Endodermal cell (in vitro differentiated cells): Measurements from ENCODE around the gene CTAGE1. TPM values are rescaled to one million over a fixed set of nuclear protein-coding genes. Genes with fewer than 3 reads are reported as not detected.

Experiments
- DNase-seq: peaks from one replicate; pipeline ENCODE4 v3.0.0-alpha.2; 2017
- H3K27ac ChIP-seq: 2 replicates; pipeline ENCODE4 v1.5.1; 2013; ENCODE audit warnings: mild to moderate bottlenecking, low read depth, low read length, moderate library complexity
- H3K27me3 ChIP-seq: 2 replicates; pipeline ENCODE4 v1.6.1; 2013; ENCODE audit warnings: mild to moderate bottlenecking, low read length, moderate library complexity; ENCODE audit not compliant: insufficient read depth, control insufficient read depth, poor library complexity, severe bottlenecking
- H3K36me3 ChIP-seq: 2 replicates; pipeline ENCODE4 v1.7.0; 2013; ENCODE audit warnings: mild to moderate bottlenecking, low read length, moderate library complexity; ENCODE audit not compliant: control insufficient read depth, insufficient read depth
- H3K4me1 ChIP-seq: one replicate; pipeline ENCODE4 v1.7.0; 2013; ENCODE audit warnings: low read length; ENCODE audit not compliant: control insufficient read depth, insufficient read depth
- H3K4me3 ChIP-seq: 2 replicates; pipeline ENCODE4 v1.5.1; 2013; ENCODE audit warnings: mild to moderate bottlenecking, low read length, moderate library complexity
- H3K9ac ChIP-seq: 2 replicates; pipeline ENCODE4 v1.6.1; 2013; ENCODE audit warnings: mild to moderate bottlenecking, low read length, moderate library complexity; ENCODE audit not compliant: poor library complexity, severe bottlenecking; ENCODE audit errors: extremely low read depth
- H3K9me3 ChIP-seq: 2 replicates; pipeline ENCODE4 v1.6.1; 2013; ENCODE audit warnings: mild to moderate bottlenecking, low read length, moderate library complexity; ENCODE audit not compliant: control insufficient read depth
- H3K27ac Mint-ChIP-seq: 2 replicates; pipeline ENCODE4 v1.8.0; 2020; ENCODE audit warnings: mixed read lengths
- H3K27me3 Mint-ChIP-seq: 2 replicates; pipeline ENCODE4 v1.8.0; 2021; ENCODE audit warnings: mild to moderate bottlenecking, mixed read lengths; ENCODE audit not compliant: insufficient read depth
- H3K36me3 Mint-ChIP-seq: 2 replicates; pipeline ENCODE4 v1.8.0; 2020; ENCODE audit warnings: low read depth, mixed read lengths
- H3K4me1 Mint-ChIP-seq: 2 replicates; pipeline ENCODE4 v1.8.0; 2020; ENCODE audit warnings: mixed read lengths
- H3K4me3 Mint-ChIP-seq: 2 replicates; pipeline ENCODE4 v1.8.0; 2020; ENCODE audit warnings: mild to moderate bottlenecking, moderate library complexity, mixed read lengths
- H3K9me3 Mint-ChIP-seq: 2 replicates; pipeline ENCODE4 v1.8.0; 2020; ENCODE audit warnings: mild to moderate bottlenecking, mixed read lengths
- CTCF ChIP-seq: fragments of 200-600 bp; sonication (generic); conservative IDR thresholded peaks from 2 replicates; pipeline ENCODE4 v1.5.0; 2021; ENCODE audit warnings: antibody characterized with exemption, mild to moderate bottlenecking
- WGBS, 2 experiments: methylation state at CpG; one replicate each; pipeline versions ENCODE4 v1.1.5 to v1.1.7; 2013; ENCODE audit warnings: missing lambda C conversion rate in 2 of 2, mixed read lengths in 1 of 2; ENCODE audit not compliant: insufficient coverage in 1 of 2, insufficient read length in 1 of 2; 5-methylcytosine and 5-hydroxymethylcytosine counted together
- total RNA-seq, 2 donors: library from RNA; stranded (reverse); fragmentation: NEBNext Ultra II Directional in 1 of 2; extraction: Animal tissue kit (Norgen Biotek cat#: 25700) in 1 of 2; gene quantifications; 2 replicates in 1 of 2; 3 replicates in 1 of 2; pipeline ENCODE4 v1.2.1, GENCODE V29; 2021

CTAGE1 gene
- total RNA-seq, 2 donors from 2014 or later = not detected

- H3K4me1 ChIP-seq = no peaks in the 10 kb centered on the region
- H3K27ac ChIP-seq = no peak overlapping the region
- Mint-ChIP-seq H3K4me1 (no peaks in the 10 kb centered on the region), H3K27ac (no peak overlapping the region), H3K9me3 (no peaks in the 10 kb centered on the region), H3K36me3 (no peaks in the 10 kb centered on the region), H3K4me3 (no peak overlapping the region), H3K27me3 (peaks cover 2% of the 10 kb centered on the region)
- DNase-seq = no peak
- 83 to 88% methylated on average over 4 to 7 of the region's 7 CpGs for WGBS, 2 experiments
- no peak overlapping the region for H3K9ac ChIP-seq
- no peak overlapping the region for H3K4me3 ChIP-seq
- no peaks in the 10 kb centered on the region for H3K27me3 ChIP-seq
- TF ChIP-seq CTCF = no peak
- H3K36me3 ChIP-seq = no peaks in the 10 kb centered on the region
- no peaks in the 10 kb centered on the region for H3K9me3 ChIP-seq
These were observed 10.3 kb upstream of the CTAGE1 start for GRCh38 chr18:22427822-22428549.

- no peaks in the 10 kb centered on the region for H3K27me3 ChIP-seq
- H3K36me3 Mint-ChIP-seq = no peaks in the 10 kb centered on the region
These were observed 6.8 kb upstream of the CTAGE1 start for GRCh38 chr18:22424565-22424963.

GRCh38 chr18:22423878-22424564, 6.3 kb upstream of the CTAGE1 start:
- no peak for DNase-seq
- Mint-ChIP-seq H3K27ac (no peak overlapping the region), H3K4me3 (no peak overlapping the region), H3K9me3 (no peaks in the 10 kb centered on the region), H3K4me1 (no peaks in the 10 kb centered on the region), H3K36me3 (no peaks in the 10 kb centered on the region), H3K27me3 (peaks cover 14% of the 10 kb centered on the region)
- Histone ChIP-seq H3K4me1 (no peaks in the 10 kb centered on the region), H3K9ac (no peak overlapping the region), H3K4me3 (no peak overlapping the region), H3K27ac (no peak overlapping the region), H3K9me3 (no peaks in the 10 kb centered on the region), H3K36me3 (no peaks in the 10 kb centered on the region), H3K27me3 (no peaks in the 10 kb centered on the region)
- WGBS, 2 experiments = 92 to 97% methylated on average over 6 to 9 of the region's 9 CpGs
- no peak for TF ChIP-seq CTCF

More at GRCh38 chr18:22424565-22424963, 6.8 kb upstream of the CTAGE1 start:
- Histone ChIP-seq H3K36me3 (no peaks in the 10 kb centered on the region), H3K9ac (no peak overlapping the region), H3K27ac (no peak overlapping the region), H3K4me1 (no peaks in the 10 kb centered on the region), H3K4me3 (no peak overlapping the region), H3K9me3 (no peaks in the 10 kb centered on the region)
- DNase-seq = no peak
- 91 to 93% methylated on average over 4 to 5 of the region's 5 CpGs for WGBS, 2 experiments
- H3K9me3 Mint-ChIP-seq = no peaks in the 10 kb centered on the region
- no peak for TF ChIP-seq CTCF
- no peaks in the 10 kb centered on the region for H3K4me1 Mint-ChIP-seq
- H3K27me3 Mint-ChIP-seq = peaks cover 12% of the 10 kb centered on the region
- no peak overlapping the region for H3K27ac Mint-ChIP-seq
- H3K4me3 Mint-ChIP-seq = no peak overlapping the region
